DMS53 treated with DMSO at 0.1 percent for 48 hours (cell line): Measurements from ENCODE around the gene ELFN1.
"Not testable (repeated sequence)": the region's sequence is repeated elsewhere in the genome, so short reads cannot be mapped to it uniquely, and the experiment has no call there.

ENCODE experiments used
- DNase-seq: peaks from one replicate; lab custom pipeline; 2025; ENCODE audit not compliant: unreplicated experiment; lab: John Stamatoyannopoulos, UW

Gene ELFN1

GRCh38 chr7:1753564-1753867, 83.4 kb downstream of the ELFN1 start:
- no peak for DNase-seq

DNA sequence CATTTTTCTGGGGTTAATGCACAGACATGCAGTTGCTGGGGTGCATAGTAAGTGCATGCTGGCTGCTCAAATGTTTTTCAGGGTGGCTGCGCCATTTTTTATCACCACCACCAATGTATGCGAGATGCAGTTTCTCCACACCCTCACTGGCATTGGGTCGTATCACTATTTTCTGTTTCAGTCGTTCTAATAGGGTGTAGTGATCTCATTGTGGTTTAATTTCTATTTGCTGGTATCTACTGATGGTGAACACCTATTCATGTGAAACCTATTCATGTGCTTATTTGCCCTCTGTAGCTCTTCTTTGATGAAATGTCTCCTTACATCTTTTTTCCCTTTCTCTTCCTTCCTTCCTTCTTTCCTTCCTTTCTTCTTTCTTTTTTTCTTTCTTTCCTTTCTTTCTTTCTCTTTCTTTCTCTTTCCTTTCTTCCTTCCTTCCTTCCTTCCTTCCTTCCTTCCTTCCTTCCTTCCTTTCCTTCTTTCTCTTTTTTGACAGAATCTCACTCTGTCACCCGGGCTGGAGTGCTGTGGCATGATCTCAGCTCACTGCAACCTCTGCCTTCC, 84.3 kb downstream of the ELFN1 start:
- no peak for DNase-seq

DNA sequence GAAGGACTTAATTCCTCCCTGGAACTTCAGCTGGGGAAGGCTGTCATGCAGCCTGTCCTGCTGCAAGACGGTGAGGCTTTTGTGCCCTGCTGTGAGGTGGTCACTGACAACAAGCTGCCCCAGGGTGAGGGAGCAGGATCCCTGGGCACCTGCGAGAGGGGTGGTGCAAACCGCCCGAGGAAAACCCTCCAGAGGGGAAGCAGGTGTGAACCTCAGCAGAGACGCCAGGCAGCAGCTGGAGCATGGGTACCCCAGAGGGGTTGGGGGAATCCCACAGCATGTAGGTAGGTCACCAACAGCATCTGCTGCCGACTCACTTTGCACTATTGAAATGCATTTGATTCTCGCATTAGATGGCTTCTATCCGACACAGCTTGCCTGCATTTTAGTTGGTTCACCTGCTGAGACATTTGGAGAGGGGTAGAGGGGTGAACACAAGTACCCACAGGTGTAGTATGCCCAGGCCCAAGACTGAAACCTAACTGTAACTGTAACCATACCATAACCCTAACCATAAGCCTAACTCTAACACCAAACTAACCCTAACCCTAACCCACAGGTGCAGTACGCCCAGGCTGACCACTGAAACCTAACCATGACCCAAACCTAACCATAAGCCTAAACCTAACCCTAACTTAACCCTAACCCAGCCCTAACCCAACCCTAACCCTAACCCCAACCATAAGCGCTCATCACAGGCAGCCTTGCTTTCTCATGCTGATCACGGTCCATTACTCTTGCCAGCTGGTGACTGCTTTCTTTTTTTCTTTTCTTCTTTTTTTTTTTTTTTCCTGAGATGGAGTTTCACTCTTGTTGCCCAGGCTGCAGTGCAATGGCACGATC, 85.9 kb downstream of the ELFN1 start:
- DNase-seq = no peak

- DNase-seq = no peak
These were observed 87.5 kb downstream of the ELFN1 start for GRCh38 chr7:1757601-1758000.

- DNase-seq = no peak
These were observed 88.2 kb downstream of the ELFN1 start for GRCh38 chr7:1758028-1758858.

DNA sequence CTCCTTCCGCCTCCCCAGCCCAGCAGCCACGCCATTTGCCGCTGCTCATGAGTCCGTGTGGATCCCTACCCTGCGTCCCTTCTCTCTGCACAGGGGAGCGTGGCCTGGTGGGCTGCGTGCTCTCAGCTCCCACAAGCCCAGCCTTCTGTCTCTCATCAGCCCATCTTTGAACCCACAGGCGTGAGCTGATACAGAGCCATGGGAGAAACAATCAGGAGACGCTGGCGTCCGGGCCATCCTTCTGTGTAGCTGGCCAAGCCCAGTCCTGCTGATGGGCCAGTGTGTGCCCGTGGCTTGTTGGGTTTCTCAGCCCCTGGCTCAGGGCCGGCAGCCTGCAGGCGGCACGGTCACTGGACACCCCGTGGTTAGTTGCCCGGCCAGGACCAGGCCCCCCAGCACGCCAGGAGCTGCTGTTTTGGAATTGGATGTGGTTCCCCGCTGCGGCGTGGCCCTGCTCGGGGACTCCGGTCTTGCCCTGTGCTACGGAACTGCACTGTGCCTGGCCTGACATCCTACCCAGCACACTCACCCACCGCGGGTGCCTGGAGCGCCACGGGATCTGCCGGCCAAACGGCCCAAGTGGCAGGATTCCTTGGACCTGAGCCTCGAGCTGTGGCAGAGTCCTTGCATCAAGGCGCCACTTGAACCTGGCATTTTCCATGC, 88.9 kb downstream of the ELFN1 start:
- DNase-seq = no peak

DNA sequence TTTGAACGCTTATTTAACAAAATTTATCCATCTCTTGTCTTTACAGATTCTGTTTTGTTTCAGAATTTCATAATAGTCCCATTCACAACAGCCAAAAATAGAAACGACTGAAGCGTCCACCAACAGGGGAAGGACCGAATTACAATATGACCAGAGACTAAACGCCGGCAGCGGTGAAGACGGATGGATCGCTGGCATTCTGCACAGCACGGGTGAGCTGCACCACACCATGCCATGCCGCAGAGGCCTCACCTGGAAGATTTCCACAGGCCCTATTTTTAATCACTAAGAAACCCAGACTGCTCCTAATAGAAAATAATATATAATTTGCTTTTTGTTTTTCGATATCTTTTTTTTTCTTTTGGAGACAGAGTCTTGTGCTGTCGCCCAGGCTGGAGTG, 91.0 kb downstream of the ELFN1 start:
- no peak for DNase-seq

GRCh38 chr7:1761774-1762173, 91.7 kb downstream of the ELFN1 start:
- DNase-seq = no peak

GRCh38 chr7:1762238-1762945, 92.3 kb downstream of the ELFN1 start:
- no peak for DNase-seq

DNA sequence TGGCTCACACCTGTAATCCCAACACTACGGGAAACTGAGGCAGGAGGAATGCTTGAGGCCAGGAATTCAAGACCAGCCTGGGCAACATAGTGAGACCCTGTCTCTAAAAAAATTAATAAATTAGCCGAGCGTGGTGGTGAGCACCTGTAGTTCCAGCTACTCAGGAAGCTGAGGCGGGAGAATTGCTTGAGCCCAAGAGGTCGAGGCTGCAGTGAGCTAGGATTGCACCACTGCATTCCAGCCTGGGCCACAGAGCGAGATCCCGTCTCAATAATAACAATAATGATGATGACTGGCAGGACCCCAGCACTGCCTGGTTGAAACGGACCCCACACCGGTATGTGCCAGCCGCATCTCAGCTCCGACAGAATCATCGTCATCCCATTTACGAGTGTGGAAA, 93.0 kb downstream of the ELFN1 start:
- no peak for DNase-seq

DNA sequence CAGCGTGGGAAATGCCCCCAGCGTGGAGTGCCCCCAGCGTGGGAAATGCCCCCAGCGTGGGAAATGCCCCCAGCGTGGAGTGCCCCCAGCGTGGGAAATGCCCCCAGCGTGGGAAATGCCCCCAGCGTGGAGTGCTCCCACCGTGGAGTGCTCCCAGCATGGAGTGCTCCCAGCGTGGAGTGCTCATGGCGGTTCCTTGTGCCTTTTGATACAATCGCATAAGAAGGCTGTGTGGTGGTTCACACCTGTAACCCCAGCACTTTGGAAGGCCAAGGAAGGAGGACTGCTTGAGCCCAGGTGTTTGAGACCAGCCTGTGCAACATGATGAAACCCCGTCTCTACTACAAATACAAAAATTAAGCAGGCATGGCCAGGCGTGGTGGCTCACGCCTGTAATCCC, 93.8 kb downstream of the ELFN1 start:
- DNase-seq = not testable (repeated sequence)

- no peak for DNase-seq
These were observed 95.3 kb downstream of the ELFN1 start for GRCh38 chr7:1765336-1765735.

DNA sequence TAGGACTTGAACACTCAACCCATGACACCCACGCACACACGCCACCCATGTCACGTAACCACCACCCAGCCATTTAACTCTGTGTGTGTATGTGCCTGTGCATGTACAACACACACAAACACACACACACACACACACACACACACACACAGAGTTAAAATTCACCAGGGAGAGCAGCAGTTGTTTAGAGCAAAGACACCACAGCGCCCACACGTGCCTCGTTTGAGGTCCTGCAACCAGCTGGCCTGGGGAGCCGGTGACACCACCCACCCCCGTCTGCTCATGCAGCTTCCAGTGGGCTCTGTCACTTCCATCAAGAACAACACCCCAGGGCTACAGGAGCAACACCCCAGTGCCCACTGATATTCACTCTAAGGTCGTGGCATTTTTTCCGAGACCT, 97.4 kb downstream of the ELFN1 start:
- no peak for DNase-seq

- no peak for DNase-seq
These were observed 98.8 kb downstream of the ELFN1 start for GRCh38 chr7:1768832-1769231.

GRCh38 chr7:1769286-1770200, 99.5 kb downstream of the ELFN1 start:
- DNase-seq = no peak

DNA sequence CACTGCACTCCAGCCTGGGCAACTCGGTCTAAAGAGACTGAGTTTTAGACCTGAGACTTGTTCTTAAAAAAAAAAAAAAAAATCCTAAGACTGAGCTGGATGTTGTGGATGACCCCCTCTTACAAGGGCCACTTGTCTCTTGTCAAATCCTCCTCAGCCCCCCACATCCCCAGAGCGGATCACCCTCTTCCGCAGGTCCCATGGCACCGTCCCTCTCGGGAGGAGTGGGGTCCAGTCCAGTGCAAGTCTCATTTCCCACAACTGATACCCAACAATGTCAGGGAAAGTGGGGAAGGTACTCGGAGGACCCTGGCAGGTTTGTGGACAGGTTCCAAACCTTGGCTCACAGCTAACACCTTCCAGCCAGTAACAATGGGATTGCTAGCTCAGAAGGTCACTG, 100.3 kb downstream of the ELFN1 start:
- DNase-seq = no peak

GRCh38 chr7:1775389-1775788, 105.3 kb downstream of the ELFN1 start:
- DNase-seq = no peak

DNA sequence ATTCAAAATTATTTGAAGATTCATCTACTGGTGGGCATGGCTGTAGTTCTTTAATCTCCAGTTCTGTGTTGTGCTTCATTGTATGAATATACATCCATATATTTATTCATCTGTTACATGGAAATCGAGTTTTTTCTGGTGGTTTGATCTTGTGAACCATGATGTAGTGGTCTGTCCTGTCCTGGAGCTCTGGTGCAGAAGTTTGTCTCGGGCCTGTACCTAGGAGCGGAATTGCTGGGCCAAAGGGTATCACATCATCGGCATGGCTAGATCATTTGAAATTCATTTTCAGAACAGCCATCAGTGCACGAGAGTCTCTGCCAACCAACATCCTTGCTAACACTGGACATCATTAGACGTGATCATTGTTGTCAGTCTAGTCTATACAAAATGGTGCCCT, 107.0 kb downstream of the ELFN1 start:
- DNase-seq = no peak

GRCh38 chr7:1779445-1779844, 109.4 kb downstream of the ELFN1 start:
- no peak for DNase-seq

- DNase-seq = no peak
These were observed 111.3 kb downstream of the ELFN1 start for GRCh38 chr7:1781369-1781768.
